Glomerular endothelial cell (primary cell): ENCODE results near the gene KLHDC8B. TPM values are rescaled to one million over a fixed set of nuclear protein-coding genes. Genes with fewer than 3 reads are reported as not detected.

Experiments used
- DNase-seq: peaks from one replicate; pipeline ENCODE4 v3.0.0-alpha.2; 2011; ENCODE audit warnings: low read depth, low spot score; ENCODE audit errors: extremely low read depth
- total RNA-seq: library from RNA; depleted of rRNA; stranded (reverse); fragments of >200 nt; gene quantifications from 2 replicates; pipeline ENCODE4 v1.2.3, GENCODE V29; 2015

The KLHDC8B gene
- total RNA-seq, 1 donor from 2014 or later, result 110 TPM

- DNase-seq, result no peak
These were observed 13.2 kb upstream of the KLHDC8B start for GRCh38 chr3:49158103-49158709.

- no peak for DNase-seq
These were observed 12.6 kb upstream of the KLHDC8B start for GRCh38 chr3:49158792-49159191.

- DNase-seq, result no peak
These were observed 10.2 kb upstream of the KLHDC8B start for GRCh38 chr3:49161197-49161596.

GRCh38 chr3:49161808-49162530 lies 9.4 kb upstream of the KLHDC8B start:
- no peak for DNase-seq

GRCh38 chr3:49162751-49163419 lies 8.5 kb upstream of the KLHDC8B start:
- no peak for DNase-seq

- no peak for DNase-seq
These were observed 7.8 kb upstream of the KLHDC8B start for GRCh38 chr3:49163609-49164008.

- no peak for DNase-seq
These were observed 6.2 kb upstream of the KLHDC8B start for GRCh38 chr3:49164983-49165720.

GRCh38 chr3:49165771-49166751 lies 5.3 kb upstream of the KLHDC8B start, which contains the start of gene CCDC71:
Gene CCDC71 (minus strand): TSS chr3:49166331. CDS start chr3:49164208, 2,123 bp downstream.
- DNase-seq, result no peak

GRCh38 chr3:49166752-49167556 lies 4.4 kb upstream of the KLHDC8B start:
- DNase-seq, result no peak

GRCh38 chr3:49170744-49171118 lies 667 bp upstream of the KLHDC8B start:
- DNase-seq, result no peak

GRCh38 chr3:49171775-49172500 lies 540 bp downstream of the KLHDC8B start:
- no peak for DNase-seq

- DNase-seq, result no peak
These were observed 1.2 kb downstream of the KLHDC8B start for GRCh38 chr3:49172551-49173041.

GRCh38 chr3:49173116-49173791 lies 1.9 kb downstream of the KLHDC8B start:
- peak; percentile 45 for DNase-seq

GRCh38 chr3:49173792-49174170 lies 2.4 kb downstream of the KLHDC8B start:
- no peak for DNase-seq

- no peak for DNase-seq
These were observed 3.1 kb downstream of the KLHDC8B start for GRCh38 chr3:49174397-49174985.

GRCh38 chr3:49175530-49175929 lies 4.1 kb downstream of the KLHDC8B start:
- DNase-seq, result no peak

GRCh38 chr3:49177073-49177472 lies 5.7 kb downstream of the KLHDC8B start:
- DNase-seq, result no peak
